ENCODE measurements around the gene ELOB. TPM values are rescaled to one million over a fixed set of nuclear protein-coding genes. Genes with fewer than 3 reads are reported as not detected.
"Not testable (repeated sequence)": the region's sequence is repeated elsewhere in the genome, so short reads cannot be mapped to it uniquely, and the experiment has no call there.

Gene ELOB
- total RNA-seq, 4 donors from 2014 or later = 181 to 341 (median 323) TPM

DNA sequence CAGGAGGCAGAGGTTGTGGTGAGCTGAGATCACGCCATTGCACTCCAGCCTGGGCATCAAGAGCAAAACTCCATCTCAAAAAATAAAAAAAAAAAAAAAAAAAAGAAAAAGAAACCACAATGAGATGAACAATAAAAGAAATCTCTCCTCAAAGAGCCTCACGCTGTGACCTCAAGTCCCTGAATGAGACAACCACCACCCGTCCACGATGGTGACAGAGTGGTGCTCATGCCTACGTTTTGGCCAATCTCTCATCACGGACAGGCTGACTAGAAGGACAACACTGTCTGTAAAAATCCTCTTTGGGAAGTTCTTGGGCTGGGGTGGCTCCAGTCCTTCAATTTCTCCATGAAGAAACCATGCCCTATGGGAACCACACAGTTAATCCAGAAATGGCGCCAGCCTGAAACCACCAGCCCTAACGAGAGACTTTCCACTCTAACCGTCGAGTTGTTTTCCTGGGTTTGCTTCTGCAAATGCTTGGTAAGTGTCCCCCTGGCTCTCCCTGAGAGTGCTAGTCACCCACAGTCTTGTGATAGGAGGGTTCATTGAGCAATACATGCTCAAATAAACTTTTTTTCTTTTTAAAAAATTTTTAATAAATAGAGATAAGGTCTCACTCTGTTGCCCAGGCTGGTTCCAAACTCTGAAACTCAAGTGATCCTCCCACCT lies 42.1 kb downstream of the ELOB start:
- DNase-seq (ENCODE audit: low spot score) = no peak
- no peak for ATAC-seq (ENCODE audit: low FRiP score)
- TF ChIP-seq, protein P1, sequence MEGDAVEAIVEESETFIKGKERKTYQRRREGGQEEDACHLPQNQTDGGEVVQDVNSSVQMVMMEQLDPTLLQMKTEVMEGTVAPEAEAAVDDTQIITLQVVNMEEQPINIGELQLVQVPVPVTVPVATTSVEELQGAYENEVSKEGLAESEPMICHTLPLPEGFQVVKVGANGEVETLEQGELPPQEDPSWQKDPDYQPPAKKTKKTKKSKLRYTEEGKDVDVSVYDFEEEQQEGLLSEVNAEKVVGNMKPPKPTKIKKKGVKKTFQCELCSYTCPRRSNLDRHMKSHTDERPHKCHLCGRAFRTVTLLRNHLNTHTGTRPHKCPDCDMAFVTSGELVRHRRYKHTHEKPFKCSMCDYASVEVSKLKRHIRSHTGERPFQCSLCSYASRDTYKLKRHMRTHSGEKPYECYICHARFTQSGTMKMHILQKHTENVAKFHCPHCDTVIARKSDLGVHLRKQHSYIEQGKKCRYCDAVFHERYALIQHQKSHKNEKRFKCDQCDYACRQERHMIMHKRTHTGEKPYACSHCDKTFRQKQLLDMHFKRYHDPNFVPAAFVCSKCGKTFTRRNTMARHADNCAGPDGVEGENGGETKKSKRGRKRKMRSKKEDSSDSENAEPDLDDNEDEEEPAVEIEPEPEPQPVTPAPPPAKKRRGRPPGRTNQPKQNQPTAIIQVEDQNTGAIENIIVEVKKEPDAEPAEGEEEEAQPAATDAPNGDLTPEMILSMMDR (IDR thresholded peaks at IDR 0.05) = no peak

GRCh38 chr16:2728034-2728433 lies 49.0 kb downstream of the ELOB start:
- DNase-seq (ENCODE audit: low spot score) = no peak
- TF ChIP-seq, protein P1 (IDR thresholded peaks at IDR 0.05) = no peak
- no peak for ATAC-seq (ENCODE audit: low FRiP score)

DNA sequence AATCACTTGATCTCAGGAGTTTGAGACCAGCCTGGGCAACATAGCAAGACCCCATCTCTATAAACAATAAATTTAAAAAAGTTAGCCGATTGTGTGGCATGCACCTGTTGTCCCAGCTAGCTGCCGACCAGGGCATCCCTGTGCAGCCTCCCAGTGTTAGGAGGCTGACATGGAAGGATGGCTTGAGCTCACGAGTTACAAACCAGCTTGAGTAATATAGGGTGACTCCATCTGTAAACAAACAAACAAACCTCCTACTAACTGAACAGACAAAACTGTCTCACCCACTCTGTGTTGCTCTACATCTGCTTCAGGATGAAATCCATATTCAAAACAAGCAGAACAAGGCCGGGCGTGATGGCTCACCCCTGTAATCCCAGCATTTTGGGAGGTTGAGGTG lies 50.2 kb downstream of the ELOB start:
- no peak for DNase-seq (ENCODE audit: low spot score)
- ATAC-seq (ENCODE audit: low FRiP score) = no peak
- TF ChIP-seq, protein P1 (IDR thresholded peaks at IDR 0.05) = no peak

DNA sequence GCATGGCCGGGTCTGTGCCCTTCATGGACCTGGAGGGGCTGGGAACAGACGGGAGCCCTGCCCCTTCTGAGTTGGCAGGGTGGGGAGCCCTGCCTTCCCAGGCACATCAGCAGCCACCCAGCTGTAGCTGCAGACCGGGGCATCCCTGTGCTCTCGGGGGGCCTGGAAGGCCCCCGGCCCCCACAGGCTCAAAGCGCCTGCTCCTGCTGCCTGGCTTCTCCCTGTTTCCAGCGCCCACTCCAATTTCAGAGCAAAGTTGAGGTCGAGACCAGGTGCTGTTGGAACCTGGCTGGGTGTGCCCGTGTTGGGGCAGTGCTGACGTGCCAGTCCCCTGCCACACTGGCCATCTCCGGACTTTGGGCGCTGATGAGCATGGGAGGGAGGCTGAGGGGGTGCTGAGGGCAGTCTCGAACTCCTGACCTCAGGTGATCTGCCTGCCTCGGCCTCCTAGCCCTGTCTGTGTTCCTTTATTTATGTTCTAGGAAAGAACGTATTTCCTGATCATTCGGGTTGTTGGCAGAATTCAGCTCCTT lies 52.2 kb downstream of the ELOB start:
- TF ChIP-seq, protein P1 (IDR thresholded peaks at IDR 0.05) = no peak
- no peak for ATAC-seq (ENCODE audit: low FRiP score)
- DNase-seq (ENCODE audit: low spot score) = no peak

GRCh38 chr16:2724088-2724676 lies 52.9 kb downstream of the ELOB start:
- no peak for DNase-seq (ENCODE audit: low spot score)
- no peak for ATAC-seq (ENCODE audit: low FRiP score)
- TF ChIP-seq, protein P1 (IDR thresholded peaks at IDR 0.05) = no peak

DNA sequence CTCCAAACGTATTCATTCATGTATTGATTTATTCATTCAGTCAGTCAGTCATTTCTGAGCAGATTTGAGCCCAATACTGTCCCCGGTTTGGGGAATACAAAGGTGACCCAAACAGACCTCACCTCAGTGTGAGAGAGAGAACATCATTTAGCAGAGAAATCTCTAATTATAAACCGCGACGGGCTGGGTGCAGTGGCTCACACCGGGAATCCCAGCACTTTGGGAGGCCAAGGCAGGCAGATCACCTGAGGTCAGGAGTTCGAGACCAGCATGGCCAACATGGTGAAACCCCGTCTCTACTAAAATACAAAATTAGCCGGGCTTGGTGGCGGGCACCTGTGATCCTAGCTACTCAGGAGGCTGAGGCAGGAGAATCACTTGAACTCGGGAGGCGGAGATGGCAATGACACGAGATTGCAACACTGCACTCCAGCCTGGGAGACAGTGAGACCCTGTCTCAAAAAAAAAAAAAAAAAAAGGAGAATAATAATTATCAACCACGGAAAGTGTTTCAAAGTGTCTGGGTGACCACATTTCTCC lies 55.4 kb downstream of the ELOB start:
- not testable (repeated sequence) for ATAC-seq (ENCODE audit: low FRiP score); DNase-seq (ENCODE audit: low spot score)

Small RNAs within 50 kb of the gene (small RNA-seq; reads per million reads assigned to genes)
- gene SNORA3C = not detected

Other genes with a start within 250 kb of the ELOB start
- not detected for gene CEMP1, start 245.9 kb downstream of the ELOB start, total RNA-seq
- gene PDPK1, start 239.3 kb downstream of the ELOB start, total RNA-seq = 10 to 100 TPM; 22.2 to 34.5 (median 25.6) TPM
- 10 to 100 TPM; 10.9 to 21.1 (median 20.1) TPM for gene KCTD5, start 94.8 kb downstream of the ELOB start, total RNA-seq
- gene PRSS27, start 57.1 kb downstream of the ELOB start, total RNA-seq = 1 to 10 TPM in 2 of 4 donors, under 1 TPM in 2; 0.65 to 1.2 (median 1.0) TPM
- gene SRRM2, start 24.6 kb downstream of the ELOB start, total RNA-seq = 100 to 1,000 TPM; 230 to 465 (median 368) TPM
- gene PRSS33, start 10.3 kb upstream of the ELOB start, total RNA-seq = not detected
- not detected for gene PRSS41, start 21.2 kb upstream of the ELOB start, total RNA-seq
- 1 to 10 TPM in 1 of 4 donors, under 1 TPM in 1, not detected in 2; 0.65 to 1.0 TPM for gene PRSS21, start 40.0 kb upstream of the ELOB start, total RNA-seq
- 1 to 10 TPM in 1 of 4 donors, not detected in 3; 1.0 TPM for gene ZG16B, start 53.0 kb upstream of the ELOB start, total RNA-seq
- not detected for gene PRSS22, start 80.9 kb upstream of the ELOB start, total RNA-seq
- gene FLYWCH2, start 105.9 kb upstream of the ELOB start, total RNA-seq = 10 to 100 TPM; 22.1 to 78.7 (median 37.3) TPM
- 10 to 100 TPM; 14.8 to 45.6 (median 26.6) TPM for gene FLYWCH1, start 134.7 kb upstream of the ELOB start, total RNA-seq
- not detected for gene KREMEN2, start 187.0 kb upstream of the ELOB start, total RNA-seq
- gene PAQR4, start 192.1 kb upstream of the ELOB start, total RNA-seq = 1 to 10 TPM; 1.9 to 6.8 (median 3.5) TPM
- 1 to 10 TPM in 1 of 4 donors, under 1 TPM in 2, not detected in 1; 0.25 to 1.7 (median 0.79) TPM for gene PKMYT1, start 203.2 kb upstream of the ELOB start, total RNA-seq
- under 1 TPM in 2 of 4 donors, not detected in 2; 0.24 to 0.63 TPM for gene CLDN9, start 235.6 kb upstream of the ELOB start, total RNA-seq
- gene CLDN6, start 240.9 kb upstream of the ELOB start, total RNA-seq = not detected
- 100 to 1,000 TPM in 2 of 4 donors, 10 to 100 TPM in 1, 1 to 10 TPM in 1; 9.0 to 465 (median 94.3) TPM for gene TNFRSF12A, start 243.1 kb upstream of the ELOB start, total RNA-seq
- 10 to 100 TPM in 3 of 4 donors, 1 to 10 TPM in 1; 8.5 to 20.6 (median 13.1) TPM for gene HCFC1R1, start 246.7 kb upstream of the ELOB start, total RNA-seq
- 10 to 100 TPM; 15.7 to 33.9 (median 26.7) TPM for gene THOC6, start 246.8 kb upstream of the ELOB start, total RNA-seq

Measured in omental fat pad (tissue), 4 donors.